CD8-positive, alpha-beta memory T cell (primary cell): Measurements from ENCODE around the gene ZFYVE26. TPM values are rescaled to one million over a fixed set of nuclear protein-coding genes. Genes with fewer than 3 reads are reported as not detected.
"Not testable (repeated sequence)": the region's sequence is repeated elsewhere in the genome, so short reads cannot be mapped to it uniquely, and the experiment has no call there.

ENCODE experiments used
- CTCF ChIA-PET: fragments of 350-600 bp; sonication (Branson Sonifier 250); formaldehyde crosslinking; loops from one replicate; lab custom pipeline; 2021; ENCODE audit warnings: antibody characterized with exemption; lab: Charles Lee
- POLR2A ChIA-PET: fragments of 350-600 bp; sonication (Branson Sonifier 250); formaldehyde crosslinking; loops from one replicate; lab custom pipeline; 2021; ENCODE audit warnings: antibody characterized with exemption; lab: Charles Lee
- DNase-seq, 5 donors: peaks; one replicate each; pipeline versions ENCODE4 v3.0.0 to v3.0.0-alpha.2; 2020 to 2022; ENCODE audit warnings: mixed read lengths in 1 of 5
- H3K27ac ChIP-seq: one replicate; pipeline ENCODE4 v1.7.0; 2013; ENCODE audit warnings: low read depth, mild to moderate bottlenecking, low read length, moderate library complexity
- H3K27me3 ChIP-seq: 2 replicates; pipeline ENCODE4 v1.7.0; 2013; ENCODE audit warnings: low read length, mild to moderate bottlenecking; ENCODE audit not compliant: insufficient read depth, poor library complexity, severe bottlenecking
- H3K36me3 ChIP-seq: 2 replicates; pipeline ENCODE4 v1.7.0; 2013; ENCODE audit warnings: mild to moderate bottlenecking, low read length, moderate library complexity; ENCODE audit not compliant: insufficient read depth
- H3K4me1 ChIP-seq: 2 replicates; pipeline ENCODE4 v1.7.0; 2013; ENCODE audit warnings: mild to moderate bottlenecking, low read length, moderate library complexity; ENCODE audit not compliant: insufficient read depth
- H3K4me3 ChIP-seq: 2 replicates; pipeline ENCODE4 v1.7.0; 2013; ENCODE audit warnings: mild to moderate bottlenecking, low read length
- H3K9me3 ChIP-seq: 2 replicates; pipeline ENCODE4 v1.7.0; 2013; ENCODE audit warnings: mild to moderate bottlenecking, low read length
- H3K27ac Mint-ChIP-seq, 8 donors: one replicate each; pipeline ENCODE4 v1.8.0; 2020 to 2021; ENCODE audit warnings: mixed read lengths in 8 of 8, mild to moderate bottlenecking in 6 of 8, inconsistent platforms in 3 of 8, moderate library complexity in 3 of 8
- H3K27me3 Mint-ChIP-seq, 2 donors: one replicate each; pipeline ENCODE4 v1.8.0; 2020 to 2021; ENCODE audit warnings: mixed read lengths in 2 of 2, mild to moderate bottlenecking in 1 of 2, moderate library complexity in 1 of 2
- H3K36me3 Mint-ChIP-seq, 3 donors: one replicate each; pipeline ENCODE4 v1.8.0; 2020 to 2021; ENCODE audit warnings: mixed read lengths in 3 of 3, inconsistent platforms in 1 of 3, mild to moderate bottlenecking in 1 of 3
- H3K4me1 Mint-ChIP-seq, 3 donors: one replicate each; pipeline ENCODE4 v1.8.0; 2020 to 2021; ENCODE audit warnings: mixed read lengths in 3 of 3, inconsistent platforms in 1 of 3, mild to moderate bottlenecking in 1 of 3
- H3K4me3 Mint-ChIP-seq, 7 donors: one replicate each; pipeline ENCODE4 v1.8.0; 2020 to 2021; ENCODE audit warnings: mixed read lengths in 7 of 7, mild to moderate bottlenecking in 6 of 7, moderate library complexity in 4 of 7, inconsistent platforms in 2 of 7
- H3K9me3 Mint-ChIP-seq, 5 donors: one replicate each; pipeline ENCODE4 v1.8.0; 2020 to 2022; ENCODE audit warnings: mixed read lengths in 5 of 5, mild to moderate bottlenecking in 3 of 5, moderate library complexity in 2 of 5, inconsistent platforms in 1 of 5
- polyA plus RNA-seq: library from polyadenylated mRNA; unstranded; fragments of 300-500 nt; fragmentation: Illumina TruSeq; gene quantifications from one replicate; pipeline ENCODE4 v1.2.3, GENCODE V29; 2021
- total RNA-seq, 2 experiments: library from RNA; stranded (reverse); gene quantifications; one replicate each; pipeline ENCODE4 v1.2.3, GENCODE V29; 2021

The ZFYVE26 gene
- total and polyA plus RNA-seq, 3 experiments from 2014 or later, result 4.1 to 19.9 (median 19.0) TPM

GRCh38 chr14:67821121-67821520 is 4.7 kb upstream of the ZFYVE26 start:
- Histone ChIP-seq H3K36me3 (no peaks in the 10 kb centered on the region), H3K9me3 (no peaks in the 10 kb centered on the region), H3K27ac (no peak overlapping the region), H3K27me3 (no peaks in the 10 kb centered on the region), H3K4me1 (peaks cover 23% of the 10 kb centered on the region), H3K4me3 (no peak overlapping the region)
- no peak overlapping the region for H3K27ac Mint-ChIP-seq
- H3K9me3 Mint-ChIP-seq, result no peaks in the 10 kb centered on the region
- H3K27me3 Mint-ChIP-seq, result peaks cover 0 to 5% of the 10 kb centered on the region in 2 donors
- H3K4me3 Mint-ChIP-seq, result peak overlapping the region in 6 of 7 donors; percentile 1 to 100 (median 97)
- POLR2A ChIA-PET, result no interaction called here
- H3K36me3 Mint-ChIP-seq, result peaks cover 0 to 32% (median 2%) of the 10 kb centered on the region in 3 donors
- CTCF ChIA-PET, result no interaction called here
- peaks cover 26 to 36% (median 29%) of the 10 kb centered on the region in 3 donors for H3K4me1 Mint-ChIP-seq
- no peak for DNase-seq

GRCh38 chr14:67820428-67820971 is 4.1 kb upstream of the ZFYVE26 start:
- Mint-ChIP-seq H3K4me1 (peaks cover 31 to 42% (median 33%) of the 10 kb centered on the region in 3 donors), H3K27me3 (peaks cover 0 to 5% of the 10 kb centered on the region in 2 donors), H3K36me3 (peaks cover 0 to 28% (median 2%) of the 10 kb centered on the region in 3 donors), H3K27ac (peak overlapping the region; percentile 86 to 99 (median 96)), H3K9me3 (no peaks in the 10 kb centered on the region), H3K4me3 (peak overlapping the region; percentile 94 to 100 (median 98))
- Histone ChIP-seq H3K27ac (peak overlapping the region; percentile 84), H3K9me3 (no peaks in the 10 kb centered on the region), H3K27me3 (no peaks in the 10 kb centered on the region), H3K4me3 (peak overlapping the region; percentile 99), H3K4me1 (peaks cover 28% of the 10 kb centered on the region), H3K36me3 (no peaks in the 10 kb centered on the region)
- CTCF ChIA-PET, result interaction anchor here (1.0 kb wide), 1 partner anchor 151 kb away, joined by 3 read pairs; no protein-coding TSS in a partner anchor
- peak in 1 of 5 donors; percentile 4 for DNase-seq
- POLR2A ChIA-PET, result no interaction called here

DNA sequence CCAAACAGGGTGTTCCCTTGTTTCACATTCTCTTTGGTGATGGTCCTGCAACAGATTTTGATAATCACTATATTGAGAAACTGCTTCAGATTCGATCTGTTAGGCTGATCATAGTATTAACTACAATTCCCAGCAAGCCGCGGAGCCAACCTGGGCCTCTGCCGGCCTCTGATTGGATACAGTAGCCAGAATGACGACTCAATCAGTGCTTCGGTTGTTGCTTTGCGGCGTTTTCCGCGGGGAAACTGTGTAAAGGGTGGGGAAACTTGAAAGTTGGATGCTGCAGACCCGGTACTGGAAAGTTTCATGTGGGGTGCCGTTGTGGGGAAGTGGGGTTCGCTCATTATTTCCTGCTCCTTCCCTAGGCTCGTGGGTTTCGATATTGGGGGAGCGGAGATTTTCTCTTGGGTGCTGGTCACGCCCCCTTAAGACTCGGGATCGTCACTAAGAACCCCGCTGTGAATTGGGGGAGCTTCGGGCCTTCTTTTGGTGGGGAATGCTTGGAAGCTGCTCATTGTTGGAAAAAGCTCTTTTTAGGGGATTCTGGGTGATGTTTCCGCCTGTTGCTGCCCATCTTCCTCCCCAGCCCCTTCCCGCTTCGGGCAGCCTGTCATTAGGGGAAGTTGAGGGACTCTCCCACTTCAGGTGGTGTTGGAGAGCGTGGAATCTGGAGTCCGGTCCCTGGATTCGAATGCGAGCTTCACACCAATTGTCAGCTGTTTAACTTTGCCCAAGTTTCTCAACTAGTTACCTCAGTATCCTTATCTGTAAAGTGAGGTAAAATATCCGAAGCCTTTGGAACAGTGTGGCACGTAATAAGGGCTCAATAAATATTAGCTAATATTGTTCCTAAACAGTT is 3.4 kb upstream of the ZFYVE26 start, which contains the start of gene RAD51B:
Gene RAD51B, plus strand, starts transcription at position 217 of the 859 bp plus-strand sequence.
- peak within 1 kb of the TSS; percentile 94 to 100 (median 98) for H3K4me3 Mint-ChIP-seq
- Histone ChIP-seq H3K4me1 (peaks cover 35% of the 10 kb centered on the region), H3K27me3 (no peaks in the 10 kb centered on the region), H3K36me3 (no peaks in the 10 kb centered on the region), H3K9me3 (no peaks in the 10 kb centered on the region), H3K4me3 (peak within 1 kb of the TSS; percentile 99), H3K27ac (peak within 1 kb of the TSS; percentile 84)
- peak within 1 kb of the TSS; percentile 86 to 99 (median 96) for H3K27ac Mint-ChIP-seq
- no peaks in the 10 kb centered on the region for H3K9me3 Mint-ChIP-seq
- ChIA-PET POLR2A (interaction anchor here (0.7 to 0.8 kb wide), 2 partner anchors 401 to 558 kb away, joined by 3 to 4 read pairs; no protein-coding TSS in a partner anchor), CTCF (interaction anchor here (1.0 kb wide), 1 partner anchor 151 kb away, joined by 3 read pairs; no protein-coding TSS in a partner anchor)
- peaks cover 0 to 27% (median 2%) of the 10 kb centered on the region in 3 donors for H3K36me3 Mint-ChIP-seq
- peaks cover 37 to 49% (median 40%) of the 10 kb centered on the region in 3 donors for H3K4me1 Mint-ChIP-seq
- H3K27me3 Mint-ChIP-seq, result peaks cover 0 to 5% of the 10 kb centered on the region in 2 donors
- peak; percentile 76 to 90 (median 85) for DNase-seq

DNA sequence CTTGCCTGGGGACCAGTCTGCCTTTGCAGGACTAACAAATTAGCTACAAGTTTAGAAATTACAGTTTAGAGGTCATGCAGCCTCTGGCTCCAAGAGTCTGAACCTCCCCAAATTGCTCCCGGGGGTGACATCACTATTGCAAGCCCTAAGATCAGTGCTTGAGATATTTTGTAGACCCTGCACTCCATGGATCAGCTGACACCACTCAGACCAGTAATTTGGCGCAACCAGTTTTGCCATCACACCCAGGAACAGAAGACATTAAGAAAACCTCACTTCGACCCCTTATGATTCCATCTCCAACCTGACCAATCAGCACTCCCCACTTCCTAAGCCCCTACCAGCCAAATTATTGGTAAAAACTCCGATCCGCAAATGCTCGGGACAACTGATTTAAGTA is 2.1 kb upstream of the ZFYVE26 start:
- CTCF ChIA-PET, DNase-seq, H3K27me3 Mint-ChIP-seq, H3K9me3 Mint-ChIP-seq, H3K4me3 ChIP-seq, H3K36me3 ChIP-seq, H3K9me3 ChIP-seq, H3K27me3 ChIP-seq, H3K27ac ChIP-seq, POLR2A ChIA-PET: not testable (repeated sequence)
- H3K27ac Mint-ChIP-seq, result peak overlapping the region in 4 of 8 donors; percentile 34 to 72 (median 64)
- peaks cover 0 to 24% (median 2%) of the 10 kb centered on the region in 3 donors for H3K36me3 Mint-ChIP-seq
- peak overlapping the region; percentile 64 to 98 (median 84) for H3K4me3 Mint-ChIP-seq
- H3K4me1 Mint-ChIP-seq, result peaks cover 41 to 57% (median 53%) of the 10 kb centered on the region in 3 donors
- H3K4me1 ChIP-seq, result peaks cover 39% of the 10 kb centered on the region

DNA sequence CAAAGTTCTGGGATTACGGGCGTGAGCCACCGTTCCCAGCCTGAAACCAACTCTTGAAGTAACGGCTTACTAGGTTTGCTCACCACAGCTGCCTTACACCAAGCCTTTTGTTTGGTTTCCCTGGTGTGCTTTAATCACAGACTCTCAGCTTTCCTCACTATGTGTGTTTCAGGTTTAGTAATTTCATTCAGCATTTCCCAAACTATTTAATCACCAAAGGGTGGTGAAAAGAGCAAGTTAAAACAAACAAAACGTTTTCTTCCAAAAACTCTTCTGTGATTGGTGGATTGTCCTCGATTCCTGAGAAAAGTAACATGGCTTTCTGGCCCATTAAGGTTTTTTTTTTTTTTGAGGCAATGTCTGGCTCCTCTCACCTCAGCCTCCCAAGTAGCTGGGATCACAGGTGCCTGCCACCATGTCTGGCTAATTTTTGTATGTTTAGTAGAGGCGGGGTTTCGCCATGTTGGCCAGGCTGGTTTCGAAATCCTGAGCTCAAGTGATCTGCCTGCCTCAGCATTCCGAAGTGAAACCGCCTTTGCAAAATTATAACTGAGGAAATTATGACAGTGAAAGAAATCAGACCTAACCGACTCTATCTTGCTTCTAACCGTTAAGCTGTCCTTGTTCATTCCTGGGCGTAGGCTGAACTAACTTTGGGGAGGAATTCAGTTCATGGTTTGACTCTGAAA is 1.5 kb upstream of the ZFYVE26 start:
- peaks cover 0 to 5% of the 10 kb centered on the region in 2 donors for H3K27me3 Mint-ChIP-seq
- CTCF ChIA-PET, result no interaction called here
- H3K9me3 ChIP-seq, result no peaks in the 10 kb centered on the region
- H3K27me3 ChIP-seq, result no peaks in the 10 kb centered on the region
- peak overlapping the region; percentile 70 to 98 (median 95) for H3K4me3 Mint-ChIP-seq
- H3K4me1 ChIP-seq, result peaks cover 39% of the 10 kb centered on the region
- H3K4me1 Mint-ChIP-seq, result peaks cover 41 to 59% (median 54%) of the 10 kb centered on the region in 3 donors
- H3K27ac ChIP-seq, result no peak overlapping the region
- POLR2A ChIA-PET, result no interaction called here
- H3K9me3 Mint-ChIP-seq, result no peaks in the 10 kb centered on the region
- H3K27ac Mint-ChIP-seq, result peak overlapping the region in 4 of 8 donors; percentile 34 to 66 (median 58)
- peaks cover 0 to 26% (median 3%) of the 10 kb centered on the region in 3 donors for H3K36me3 Mint-ChIP-seq
- H3K4me3 ChIP-seq, result no peak overlapping the region
- peaks cover 7% of the 10 kb centered on the region for H3K36me3 ChIP-seq
- DNase-seq, result no peak

DNA sequence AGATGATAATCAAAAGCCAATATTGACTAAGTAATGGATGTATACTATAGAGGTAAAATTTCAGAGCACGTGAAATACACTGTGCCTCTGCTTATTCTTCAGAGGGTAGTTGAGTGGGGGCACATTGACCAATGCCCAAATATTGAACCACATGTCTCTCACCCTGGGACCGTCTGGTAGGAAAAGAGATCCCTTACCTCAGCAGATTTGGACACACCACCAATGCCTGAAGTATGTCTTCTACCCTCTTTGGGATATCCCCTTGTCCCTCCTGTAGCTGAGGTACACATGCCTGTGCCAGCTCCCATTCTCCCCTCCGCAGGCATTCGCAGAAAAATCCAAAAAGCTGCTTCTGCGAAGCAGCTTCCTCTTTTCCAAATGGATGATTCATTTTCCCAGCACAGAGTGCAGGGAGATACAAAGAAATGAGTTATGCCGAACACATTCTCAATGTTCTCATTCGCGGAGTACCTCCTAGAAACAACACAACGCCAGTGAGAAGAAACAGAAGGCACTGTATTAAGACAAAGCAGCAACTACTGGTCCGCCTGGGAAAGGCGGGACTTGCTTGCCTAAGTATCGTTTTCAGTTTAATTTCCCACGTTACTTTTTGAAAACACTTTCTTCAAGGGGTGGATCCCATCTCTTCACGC is 691 bp downstream of the ZFYVE26 start:
- peaks cover 0 to 5% of the 10 kb centered on the region in 2 donors for H3K27me3 Mint-ChIP-seq
- ChIA-PET POLR2A (interaction anchor here (1.2 kb wide), 1 partner anchor 216 kb away, joined by 3 read pairs; the partner anchor contains the start of gene PIGH), CTCF (interaction anchor here (0.9 to 1.3 kb wide), 3 partner anchors 9 to 999 kb away, joined by 3 to 5 read pairs (median 3); no protein-coding TSS in a partner anchor)
- Histone ChIP-seq H3K27me3 (no peaks in the 10 kb centered on the region), H3K4me1 (peaks cover 36% of the 10 kb centered on the region), H3K9me3 (no peaks in the 10 kb centered on the region), H3K36me3 (peaks cover 21% of the 10 kb centered on the region), H3K27ac (peak overlapping the region; percentile 67), H3K4me3 (peak overlapping the region; percentile 97)
- H3K4me3 Mint-ChIP-seq, result peak overlapping the region; percentile 96 to 99 (median 98)
- H3K27ac Mint-ChIP-seq, result peak overlapping the region; percentile 84 to 99 (median 96)
- H3K4me1 Mint-ChIP-seq, result peaks cover 44 to 57% (median 55%) of the 10 kb centered on the region in 3 donors
- peaks cover 0 to 42% (median 4%) of the 10 kb centered on the region in 3 donors for H3K36me3 Mint-ChIP-seq
- no peaks in the 10 kb centered on the region for H3K9me3 Mint-ChIP-seq
- DNase-seq, result no peak

GRCh38 chr14:67814821-67815220 is 1.6 kb downstream of the ZFYVE26 start:
- Histone ChIP-seq H3K4me3 (no peak overlapping the region), H3K27me3 (no peaks in the 10 kb centered on the region), H3K36me3 (peaks cover 24% of the 10 kb centered on the region), H3K27ac (no peak overlapping the region), H3K4me1 (peaks cover 27% of the 10 kb centered on the region), H3K9me3 (no peaks in the 10 kb centered on the region)
- H3K36me3 Mint-ChIP-seq, result peaks cover 0 to 46% (median 7%) of the 10 kb centered on the region in 3 donors
- ChIA-PET CTCF (no interaction called here), POLR2A (no interaction called here)
- peaks cover 37 to 50% (median 49%) of the 10 kb centered on the region in 3 donors for H3K4me1 Mint-ChIP-seq
- DNase-seq, result no peak
- peaks cover 0 to 5% of the 10 kb centered on the region in 2 donors for H3K27me3 Mint-ChIP-seq
- peak overlapping the region; percentile 2 to 96 (median 59) for H3K27ac Mint-ChIP-seq
- no peaks in the 10 kb centered on the region for H3K9me3 Mint-ChIP-seq
- peak overlapping the region; percentile 96 to 99 (median 98) for H3K4me3 Mint-ChIP-seq
